Measurements from ENCODE around the gene ATP6V0B. TPM values are rescaled to one million over a fixed set of nuclear protein-coding genes. Genes with fewer than 3 reads are reported as not detected.

Gene ATP6V0B
- total and polyA plus RNA-seq, 7 donors = 87.9 to 260 (median 133) TPM

DNA sequence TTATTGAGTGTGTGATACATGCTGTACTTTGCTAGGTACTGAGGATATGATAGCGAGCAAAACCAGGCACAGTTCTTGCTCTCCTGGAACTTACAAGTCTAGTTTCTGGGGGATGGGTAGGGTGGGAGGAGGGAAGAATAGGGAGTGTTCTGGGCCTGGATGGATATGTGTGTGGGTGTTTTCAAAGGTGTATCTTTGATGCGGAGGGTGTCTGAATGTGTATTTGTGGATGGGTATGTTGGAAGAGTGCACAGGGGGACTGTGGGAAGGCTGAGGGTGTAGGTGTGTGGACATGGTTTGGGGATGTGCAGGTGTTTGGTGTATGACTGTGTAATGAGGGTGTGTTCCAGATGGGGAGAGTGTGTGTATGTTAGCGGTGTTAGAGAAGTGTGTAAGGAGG lies 9.4 kb upstream of the ATP6V0B start:
- TF ChIP-seq, protein P1, sequence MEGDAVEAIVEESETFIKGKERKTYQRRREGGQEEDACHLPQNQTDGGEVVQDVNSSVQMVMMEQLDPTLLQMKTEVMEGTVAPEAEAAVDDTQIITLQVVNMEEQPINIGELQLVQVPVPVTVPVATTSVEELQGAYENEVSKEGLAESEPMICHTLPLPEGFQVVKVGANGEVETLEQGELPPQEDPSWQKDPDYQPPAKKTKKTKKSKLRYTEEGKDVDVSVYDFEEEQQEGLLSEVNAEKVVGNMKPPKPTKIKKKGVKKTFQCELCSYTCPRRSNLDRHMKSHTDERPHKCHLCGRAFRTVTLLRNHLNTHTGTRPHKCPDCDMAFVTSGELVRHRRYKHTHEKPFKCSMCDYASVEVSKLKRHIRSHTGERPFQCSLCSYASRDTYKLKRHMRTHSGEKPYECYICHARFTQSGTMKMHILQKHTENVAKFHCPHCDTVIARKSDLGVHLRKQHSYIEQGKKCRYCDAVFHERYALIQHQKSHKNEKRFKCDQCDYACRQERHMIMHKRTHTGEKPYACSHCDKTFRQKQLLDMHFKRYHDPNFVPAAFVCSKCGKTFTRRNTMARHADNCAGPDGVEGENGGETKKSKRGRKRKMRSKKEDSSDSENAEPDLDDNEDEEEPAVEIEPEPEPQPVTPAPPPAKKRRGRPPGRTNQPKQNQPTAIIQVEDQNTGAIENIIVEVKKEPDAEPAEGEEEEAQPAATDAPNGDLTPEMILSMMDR (IDR thresholded peaks at IDR 0.05) = no peak
- H3K27ac ChIP-seq = no peak overlapping the region
- intact Hi-C loops (cut with DNase I) = no loop called here
- ATAC-seq (no peak), DNase-seq (no peak)
- H3K36me3 ChIP-seq (ENCODE audit: insufficient read depth in 1 of 2, low read depth in 1 of 2) = peaks cover 0 to 77% of the 10 kb centered on the region in 2 donors
- no peaks in the 10 kb centered on the region for H3K9me3 ChIP-seq
- peaks cover 1% of the 10 kb centered on the region for H3K4me1 ChIP-seq
- WGBS, 3 donors = 87 to 99% (median 91%) methylated on average over 3 of the region's 3 CpGs
- no peaks in the 10 kb centered on the region for H3K27me3 ChIP-seq (ENCODE audit: insufficient read depth in 3 of 3, low read length in 2 of 3)
- no peak overlapping the region for H3K4me3 ChIP-seq

DNA sequence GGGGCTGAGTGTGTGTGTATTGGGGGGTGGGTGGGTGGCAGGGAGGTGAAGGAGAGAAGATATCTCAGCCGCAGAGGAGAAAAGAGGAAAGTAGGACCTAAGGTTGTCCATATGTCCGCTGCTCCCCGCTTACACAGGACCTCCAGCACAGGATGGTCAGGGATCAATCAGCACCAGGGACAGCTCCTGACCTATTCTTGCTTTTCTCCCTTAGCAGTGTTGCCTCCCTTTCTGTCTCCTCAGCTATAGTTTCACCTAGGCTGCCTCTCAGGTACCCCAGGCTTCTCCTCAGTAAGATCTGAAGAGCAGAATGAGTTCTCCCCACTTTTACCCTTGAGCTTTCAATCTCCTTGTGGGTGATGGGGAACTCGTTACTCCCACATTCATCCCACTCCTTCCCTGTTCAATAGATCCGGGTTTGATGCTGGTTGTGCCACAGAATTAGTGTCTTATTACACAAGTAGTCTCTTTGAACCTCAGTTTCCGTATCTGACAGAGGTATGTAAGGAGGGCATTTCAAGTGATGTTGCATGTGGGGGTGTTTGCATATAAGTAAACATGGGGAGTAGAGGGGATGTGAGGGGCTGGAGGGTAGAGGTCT lies 6.3 kb upstream of the ATP6V0B start:
- intact Hi-C loops (cut with DNase I) = no loop called here
- DNase-seq (no peak), ATAC-seq (no peak)
- Histone ChIP-seq H3K4me1 (peaks cover 18% of the 10 kb centered on the region), H3K27ac (no peak overlapping the region), H3K36me3 (ENCODE audit: insufficient read depth in 1 of 2, low read depth in 1 of 2) (peaks cover 2 to 62% of the 10 kb centered on the region in 2 donors), H3K9me3 (no peaks in the 10 kb centered on the region), H3K27me3 (ENCODE audit: insufficient read depth in 3 of 3, low read length in 2 of 3) (no peaks in the 10 kb centered on the region), H3K4me3 (no peak overlapping the region)
- WGBS, 3 donors = 76 to 85% (median 80%) methylated on average over 6 of the region's 6 CpGs
- TF ChIP-seq, protein P1 (IDR thresholded peaks at IDR 0.05) = no peak

DNA sequence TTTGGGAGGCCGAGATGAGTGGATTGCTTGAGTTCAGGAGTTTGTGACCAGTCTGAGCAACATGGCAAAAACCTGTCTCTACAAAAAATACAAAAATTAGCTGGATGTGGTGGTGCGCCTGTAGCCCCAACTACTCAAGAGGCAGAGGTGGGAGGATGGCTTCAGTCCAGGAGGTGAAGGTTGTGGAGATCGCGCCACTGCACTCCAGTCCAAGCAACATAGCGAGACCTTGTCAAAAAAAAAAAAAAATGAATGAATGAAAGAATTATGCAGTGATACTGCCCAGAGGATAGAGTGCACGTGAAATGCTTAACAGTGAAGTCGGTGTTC lies 5.4 kb upstream of the ATP6V0B start:
- TF ChIP-seq, protein P1 (IDR thresholded peaks at IDR 0.05) = no peak
- WGBS, 3 donors = 52 to 59% (median 54%) methylated on average over 7 of the region's 7 CpGs
- Histone ChIP-seq H3K36me3 (ENCODE audit: insufficient read depth in 1 of 2, low read depth in 1 of 2) (peaks cover 2 to 53% of the 10 kb centered on the region in 2 donors), H3K27ac (no peak overlapping the region), H3K27me3 (ENCODE audit: insufficient read depth in 3 of 3, low read length in 2 of 3) (no peaks in the 10 kb centered on the region), H3K4me1 (peaks cover 27% of the 10 kb centered on the region), H3K4me3 (peak overlapping the region; percentile 99), H3K9me3 (no peaks in the 10 kb centered on the region)
- no peak for ATAC-seq
- intact Hi-C loops (cut with DNase I) = no loop called here
- no peak for DNase-seq

DNA sequence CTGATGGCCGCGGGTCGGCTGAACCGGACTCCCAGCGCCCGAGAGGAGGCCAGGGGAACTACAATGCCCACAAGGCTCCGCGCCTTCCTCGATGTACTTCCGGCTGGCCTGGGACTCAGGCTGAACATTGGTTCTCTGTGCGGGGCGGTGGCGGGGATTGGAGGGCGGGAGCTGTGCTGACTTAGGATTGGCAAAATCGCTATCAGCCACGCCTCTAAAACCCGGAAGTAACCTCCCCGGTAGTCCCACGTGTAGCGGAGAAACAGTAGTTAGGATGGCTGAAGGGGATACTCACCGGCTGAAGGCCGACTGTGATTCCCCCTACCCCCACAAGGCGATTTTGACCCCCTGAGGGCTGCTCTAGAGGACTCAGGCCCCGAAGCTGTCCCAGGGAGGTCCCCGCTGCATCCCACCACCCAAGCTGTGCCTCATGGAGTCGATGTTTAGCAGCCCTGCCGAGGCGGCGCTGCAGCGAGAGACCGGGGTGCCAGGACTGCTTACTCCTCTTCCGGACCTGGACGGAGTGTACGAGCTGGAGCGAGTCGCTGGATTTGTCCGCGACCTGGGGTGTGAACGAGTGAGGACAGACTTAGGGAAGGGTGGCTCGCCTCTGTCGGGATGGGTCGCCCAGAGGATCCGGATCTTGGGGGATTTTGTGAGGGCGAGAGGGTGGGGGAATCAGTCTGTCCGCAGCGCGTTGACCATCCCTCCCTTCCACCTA lies 4.9 kb upstream of the ATP6V0B start, which contains the start of gene DPH2:
Gene DPH2 (plus strand): TSS at position 265 of the 721 bp plus-strand sequence. CDS start 166 bp downstream, at position 431.
- peak; percentile 79 to 82 (median 80) for ATAC-seq
- TF ChIP-seq, protein P1 (IDR thresholded peaks at IDR 0.05) = no peak
- intact Hi-C loops (cut with DNase I) = loop anchor here in 1 of 2 donors (2.0 kb wide), 1 partner anchor 19 kb away; no protein-coding TSS in a partner anchor
- no peaks in the 10 kb centered on the region for H3K9me3 ChIP-seq
- peak within 1 kb of the TSS; percentile 99 for H3K4me3 ChIP-seq
- no peaks in the 10 kb centered on the region for H3K27me3 ChIP-seq (ENCODE audit: insufficient read depth in 3 of 3, low read length in 2 of 3)
- H3K4me1 ChIP-seq = peaks cover 27% of the 10 kb centered on the region
- WGBS, 3 donors = 0 to 1% (median 1%) methylated on average over 47 of the region's 47 CpGs
- peak; percentile 98 to 99 for DNase-seq
- peaks cover 2 to 47% of the 10 kb centered on the region in 2 donors for H3K36me3 ChIP-seq (ENCODE audit: insufficient read depth in 1 of 2, low read depth in 1 of 2)
- H3K27ac ChIP-seq = peak within 1 kb of the TSS; percentile 97

Data from psoas muscle (tissue), 8 donors.